ENCODE measurements around the gene PLPPR4.

- TF ChIP-seq, protein P1, sequence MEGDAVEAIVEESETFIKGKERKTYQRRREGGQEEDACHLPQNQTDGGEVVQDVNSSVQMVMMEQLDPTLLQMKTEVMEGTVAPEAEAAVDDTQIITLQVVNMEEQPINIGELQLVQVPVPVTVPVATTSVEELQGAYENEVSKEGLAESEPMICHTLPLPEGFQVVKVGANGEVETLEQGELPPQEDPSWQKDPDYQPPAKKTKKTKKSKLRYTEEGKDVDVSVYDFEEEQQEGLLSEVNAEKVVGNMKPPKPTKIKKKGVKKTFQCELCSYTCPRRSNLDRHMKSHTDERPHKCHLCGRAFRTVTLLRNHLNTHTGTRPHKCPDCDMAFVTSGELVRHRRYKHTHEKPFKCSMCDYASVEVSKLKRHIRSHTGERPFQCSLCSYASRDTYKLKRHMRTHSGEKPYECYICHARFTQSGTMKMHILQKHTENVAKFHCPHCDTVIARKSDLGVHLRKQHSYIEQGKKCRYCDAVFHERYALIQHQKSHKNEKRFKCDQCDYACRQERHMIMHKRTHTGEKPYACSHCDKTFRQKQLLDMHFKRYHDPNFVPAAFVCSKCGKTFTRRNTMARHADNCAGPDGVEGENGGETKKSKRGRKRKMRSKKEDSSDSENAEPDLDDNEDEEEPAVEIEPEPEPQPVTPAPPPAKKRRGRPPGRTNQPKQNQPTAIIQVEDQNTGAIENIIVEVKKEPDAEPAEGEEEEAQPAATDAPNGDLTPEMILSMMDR (IDR thresholded peaks at IDR 0.05), result no peak
- TF ChIP-seq POLR2A (IDR thresholded peaks at IDR 0.05), result no peak
Observed at GRCh38 chr1:99277066-99277465, 12.8 kb downstream of the PLPPR4 start.

All from heart left ventricle (tissue), 13 donors.